Measurements from ENCODE around the gene AKAP6. TPM values are rescaled to one million over a fixed set of nuclear protein-coding genes. Genes with fewer than 3 reads are reported as not detected.

Gene AKAP6
- total RNA-seq (ENCODE audit: low replicate concordance), result 4.7 and 5.5 TPM in 2 replicates
- long read RNA-seq, full-length matches to known transcripts, result 1 of 5 reads
- long read RNA-seq, partial matches to known transcripts, result 1 of 5 reads
- long read RNA-seq, other reads (novel, unspliced or antisense), result 3 of 5 reads

- peaks cover 5% of the 10 kb centered on the region for H3K9me3 Mint-ChIP-seq
- no peak within 1 kb of the TSS for H3K27ac Mint-ChIP-seq
- TF ChIP-seq CTCF (conservative IDR thresholded peaks at IDR 0.05), result no peak
- no peaks in the 10 kb centered on the region for H3K36me3 Mint-ChIP-seq
- DNase-seq (ENCODE audit: extremely low spot score, unreplicated experiment), result no peak
- H3K4me1 Mint-ChIP-seq (ENCODE audit: unreplicated experiment), result peaks cover 28% of the 10 kb centered on the region
- no peaks in the 10 kb centered on the region for H3K27me3 Mint-ChIP-seq
- no peak within 1 kb of the TSS for H3K4me3 Mint-ChIP-seq
These were observed at the start of gene AKAP6 for GRCh38 chr14:32329146-32329545. Gene AKAP6, plus strand, starts transcription at chr14:32329298. Its CDS starts 104,196 bp downstream, at chr14:32433494.

- Mint-ChIP-seq H3K27ac (no peak overlapping the region), H3K27me3 (no peaks in the 10 kb centered on the region), H3K9me3 (peaks cover 10% of the 10 kb centered on the region), H3K4me3 (no peak overlapping the region), H3K36me3 (peaks cover 11% of the 10 kb centered on the region), H3K4me1 (ENCODE audit: unreplicated experiment) (no peaks in the 10 kb centered on the region)
- TF ChIP-seq CTCF (conservative IDR thresholded peaks at IDR 0.05), result no peak
- no peak for DNase-seq (ENCODE audit: extremely low spot score, unreplicated experiment)
These were observed 42.5 kb upstream of the AKAP6 start for GRCh38 chr14:32286602-32287001.

GRCh38 chr14:32296366-32296765 is 32.7 kb upstream of the AKAP6 start:
- Mint-ChIP-seq H3K4me3 (no peak overlapping the region), H3K4me1 (ENCODE audit: unreplicated experiment) (peaks cover 5% of the 10 kb centered on the region), H3K27ac (no peak overlapping the region), H3K27me3 (no peaks in the 10 kb centered on the region), H3K9me3 (no peaks in the 10 kb centered on the region), H3K36me3 (no peaks in the 10 kb centered on the region)
- no peak for TF ChIP-seq CTCF (conservative IDR thresholded peaks at IDR 0.05)
- DNase-seq (ENCODE audit: extremely low spot score, unreplicated experiment), result no peak

- Mint-ChIP-seq H3K9me3 (no peaks in the 10 kb centered on the region), H3K27ac (no peak overlapping the region), H3K27me3 (no peaks in the 10 kb centered on the region), H3K4me1 (ENCODE audit: unreplicated experiment) (peaks cover 5% of the 10 kb centered on the region), H3K36me3 (no peaks in the 10 kb centered on the region), H3K4me3 (no peak overlapping the region)
- TF ChIP-seq CTCF (conservative IDR thresholded peaks at IDR 0.05), result no peak
- no peak for DNase-seq (ENCODE audit: extremely low spot score, unreplicated experiment)
These were observed 30.8 kb upstream of the AKAP6 start for GRCh38 chr14:32298346-32298745.

- Mint-ChIP-seq H3K27ac (no peak overlapping the region), H3K4me3 (no peak overlapping the region), H3K4me1 (ENCODE audit: unreplicated experiment) (peaks cover 13% of the 10 kb centered on the region), H3K36me3 (no peaks in the 10 kb centered on the region), H3K27me3 (no peaks in the 10 kb centered on the region), H3K9me3 (no peaks in the 10 kb centered on the region)
- no peak for DNase-seq (ENCODE audit: extremely low spot score, unreplicated experiment)
- no peak for TF ChIP-seq CTCF (conservative IDR thresholded peaks at IDR 0.05)
These were observed 29.0 kb upstream of the AKAP6 start for GRCh38 chr14:32300136-32300535.

GRCh38 chr14:32303865-32304264 is 25.2 kb upstream of the AKAP6 start:
- no peak for DNase-seq (ENCODE audit: extremely low spot score, unreplicated experiment)
- Mint-ChIP-seq H3K9me3 (no peaks in the 10 kb centered on the region), H3K27ac (no peak overlapping the region), H3K4me1 (ENCODE audit: unreplicated experiment) (peaks cover 26% of the 10 kb centered on the region), H3K36me3 (no peaks in the 10 kb centered on the region), H3K27me3 (no peaks in the 10 kb centered on the region), H3K4me3 (no peak overlapping the region)
- TF ChIP-seq CTCF (conservative IDR thresholded peaks at IDR 0.05), result no peak
